ENCODE measurements around the gene PHRF1.

The PHRF1 gene

DNA sequence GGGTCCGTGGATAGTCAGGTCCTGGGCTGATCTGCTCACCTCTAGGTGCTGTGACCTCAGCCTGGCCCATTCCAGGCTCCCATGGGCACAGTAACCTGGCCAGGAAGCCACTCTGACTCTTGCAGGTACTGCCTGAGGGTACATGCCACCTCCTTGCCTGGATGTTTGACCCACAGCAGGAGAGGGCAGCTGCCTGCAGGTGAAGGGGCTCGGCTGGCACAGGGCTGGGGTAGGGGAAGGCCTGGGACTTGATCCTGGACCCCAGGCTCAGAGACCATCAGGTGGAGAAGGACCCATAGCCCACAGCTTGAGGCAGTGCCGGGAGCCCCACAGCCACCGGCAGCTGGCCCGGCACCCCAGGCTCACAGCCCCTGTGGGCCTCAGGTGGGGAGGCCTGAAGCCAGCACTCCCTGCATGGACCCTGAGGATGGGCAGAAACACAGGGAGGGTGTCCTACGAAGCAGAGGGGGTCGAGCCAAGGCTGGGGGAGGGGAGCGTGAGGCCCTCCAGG, 36.2 kb upstream of the PHRF1 start:
- DNase-seq = no peak

DNA sequence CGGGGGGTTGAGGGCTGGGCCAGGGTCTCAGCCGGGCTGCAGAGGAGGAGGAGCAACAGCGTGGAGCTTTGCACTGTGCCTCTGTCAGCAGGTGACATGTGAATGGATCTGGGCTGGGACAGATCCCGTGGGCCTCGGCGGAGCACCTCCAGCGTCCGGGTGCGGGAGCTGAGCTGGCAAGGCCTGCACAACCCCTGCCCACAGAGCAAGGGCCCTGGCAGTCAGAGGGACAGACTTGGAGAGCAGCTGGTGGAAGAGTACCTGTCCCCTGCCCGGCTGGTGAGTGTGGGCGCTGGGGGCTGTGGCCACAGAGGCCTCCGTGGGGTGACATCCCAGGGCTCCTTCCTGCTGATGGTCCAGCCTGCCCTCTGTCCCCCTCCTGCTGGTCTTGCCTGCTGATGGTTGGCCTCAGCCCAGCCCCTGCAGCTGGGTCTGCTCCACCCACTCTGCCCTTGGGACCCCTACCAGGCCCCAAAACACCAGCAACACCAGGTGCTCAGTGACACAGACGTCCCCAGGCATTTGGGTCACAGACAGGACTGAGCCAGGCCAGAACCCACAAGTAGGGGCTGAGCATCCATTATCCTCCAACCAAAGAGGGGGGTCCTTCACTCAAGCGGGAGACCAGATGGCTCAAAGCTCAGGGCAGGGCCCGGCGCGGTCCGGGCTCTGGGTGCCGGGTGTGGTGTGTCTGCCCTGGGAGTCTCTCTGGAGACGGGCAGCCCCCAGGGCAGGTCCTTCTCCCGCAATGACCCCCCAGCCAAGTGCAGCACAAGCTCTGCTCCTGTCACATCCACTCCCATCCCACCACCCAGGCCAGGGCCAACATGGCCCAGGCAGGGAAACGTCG, 35.5 kb upstream of the PHRF1 start:
- no peak for DNase-seq

DNA sequence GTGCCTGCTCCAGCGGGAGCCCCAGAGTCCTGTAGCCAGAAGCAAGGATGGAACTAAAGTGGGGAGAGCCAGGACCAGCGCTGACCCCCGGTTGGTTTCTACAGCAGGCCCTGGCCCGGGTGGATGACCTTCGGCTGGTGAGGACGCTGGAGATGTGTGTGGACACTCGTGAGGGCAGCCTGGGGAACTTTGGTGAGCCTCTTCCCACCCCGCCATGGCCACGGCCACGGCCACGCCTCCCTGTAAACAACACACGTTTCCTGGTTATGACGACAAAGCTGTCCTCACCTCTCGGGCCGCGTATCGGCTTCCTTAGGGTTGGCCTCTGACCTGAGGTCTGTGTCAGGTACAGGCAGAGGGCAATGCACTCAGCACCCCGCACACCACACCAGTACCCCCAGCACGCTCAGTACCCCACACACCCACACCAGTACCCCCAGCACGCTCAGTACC, 34.8 kb upstream of the PHRF1 start:
- no peak for DNase-seq

DNA sequence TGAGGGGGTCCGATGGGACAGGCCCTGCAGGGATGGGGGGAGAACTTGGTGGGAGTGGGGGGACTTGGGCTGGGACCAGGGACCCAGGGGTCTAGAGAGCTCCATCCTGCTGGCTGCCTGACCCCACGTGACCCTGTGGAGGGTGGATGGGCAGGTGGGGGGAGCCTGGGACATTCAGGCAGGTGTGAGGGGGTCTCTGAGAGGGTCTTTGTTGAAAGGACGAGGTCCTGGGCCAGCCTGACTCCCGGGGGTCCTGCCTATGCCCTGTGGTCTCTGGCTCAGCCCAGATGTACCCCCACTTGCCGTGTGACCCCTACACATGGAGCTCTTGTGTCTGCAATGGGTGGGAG, 31.5 kb upstream of the PHRF1 start:
- no peak for DNase-seq

GRCh38 chr11:545171-545570, 31.1 kb upstream of the PHRF1 start:
- DNase-seq = no peak

DNA sequence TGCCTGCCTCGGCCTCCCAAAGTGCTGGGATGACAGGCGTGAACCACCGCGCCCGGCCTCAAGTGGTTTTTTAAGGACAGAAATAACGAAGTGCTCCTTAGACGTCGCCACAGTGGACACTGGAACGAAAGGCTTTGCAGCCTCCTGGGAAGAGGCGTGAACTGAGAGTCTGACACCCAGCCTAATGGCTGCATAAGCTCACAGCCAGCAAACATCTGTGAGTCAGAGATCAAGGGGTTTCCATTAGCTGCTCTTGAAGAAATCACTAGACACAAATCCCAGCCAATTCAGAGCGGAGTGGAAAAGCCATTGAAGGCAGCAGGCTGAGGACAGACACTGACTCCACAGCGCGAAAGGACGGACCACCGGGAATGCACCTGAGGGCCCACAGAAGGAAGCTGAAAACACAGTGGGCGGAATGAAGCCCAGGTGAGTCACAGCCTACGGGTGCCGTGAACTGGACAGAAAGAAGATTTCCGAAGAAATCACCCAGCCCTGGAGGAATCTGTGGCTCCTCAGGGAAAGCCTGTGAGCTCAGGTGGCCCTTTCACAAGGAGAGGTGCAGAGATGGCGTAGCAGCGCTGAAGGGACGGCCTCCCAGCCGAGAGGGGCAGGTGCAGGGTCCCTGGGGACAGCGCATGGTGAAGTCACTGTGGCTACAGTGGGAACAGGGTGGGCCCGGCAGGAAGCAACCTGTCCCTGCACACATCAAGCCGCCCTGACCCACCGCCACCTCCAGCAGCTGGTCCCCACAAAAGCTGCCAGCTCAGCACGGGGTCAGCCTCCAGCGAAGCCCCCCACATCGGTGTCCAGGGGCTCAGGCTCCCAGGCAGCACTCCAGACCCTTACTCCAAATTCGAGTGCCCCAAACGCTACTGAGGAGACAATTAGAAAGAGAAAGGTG, 27.3 kb upstream of the PHRF1 start:
- no peak for DNase-seq

- DNase-seq = no peak
Measured at GRCh38 chr11:550021-550745, 26.1 kb upstream of the PHRF1 start.

DNA sequence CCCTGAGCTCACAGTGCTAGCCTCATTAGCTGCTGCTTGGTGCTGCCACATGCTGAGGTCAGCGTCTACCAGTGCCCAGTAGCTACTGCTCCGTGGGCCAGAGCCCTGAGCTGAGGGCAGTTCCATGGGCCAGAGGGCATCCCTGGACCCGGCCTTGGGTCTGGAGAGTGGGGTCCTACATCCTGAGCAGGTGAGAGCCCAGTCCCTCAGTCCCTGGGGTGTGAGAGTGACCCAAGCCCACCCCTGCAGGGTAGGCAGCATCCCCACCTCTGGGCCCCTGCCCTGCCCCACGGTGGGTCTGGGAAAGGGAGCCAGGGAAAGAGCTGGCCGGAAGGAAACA, 25.6 kb upstream of the PHRF1 start:
- no peak for DNase-seq

- DNase-seq = no peak
Measured at GRCh38 chr11:551131-551530, 25.1 kb upstream of the PHRF1 start.

DNA sequence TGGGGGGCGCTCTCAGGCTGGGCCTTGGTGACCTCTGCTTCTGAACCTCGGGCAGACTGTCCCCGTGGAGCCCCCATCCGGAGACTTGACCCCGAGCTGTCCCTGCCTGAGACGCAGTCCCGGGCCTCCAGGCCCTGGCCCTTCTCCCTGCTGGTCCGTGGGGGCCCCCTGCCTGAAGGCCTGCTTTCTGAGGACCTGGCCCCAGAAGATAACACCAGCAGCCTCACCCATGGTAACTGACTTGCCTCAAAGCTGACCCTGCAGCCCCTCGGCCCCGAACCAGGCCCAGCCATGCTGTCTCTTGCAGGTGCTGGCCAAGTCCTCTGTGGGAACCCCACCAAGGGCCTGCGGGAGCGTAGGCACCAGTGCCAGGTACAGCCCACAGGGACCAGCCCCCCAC, 24.7 kb upstream of the PHRF1 start:
- DNase-seq = no peak

DNA sequence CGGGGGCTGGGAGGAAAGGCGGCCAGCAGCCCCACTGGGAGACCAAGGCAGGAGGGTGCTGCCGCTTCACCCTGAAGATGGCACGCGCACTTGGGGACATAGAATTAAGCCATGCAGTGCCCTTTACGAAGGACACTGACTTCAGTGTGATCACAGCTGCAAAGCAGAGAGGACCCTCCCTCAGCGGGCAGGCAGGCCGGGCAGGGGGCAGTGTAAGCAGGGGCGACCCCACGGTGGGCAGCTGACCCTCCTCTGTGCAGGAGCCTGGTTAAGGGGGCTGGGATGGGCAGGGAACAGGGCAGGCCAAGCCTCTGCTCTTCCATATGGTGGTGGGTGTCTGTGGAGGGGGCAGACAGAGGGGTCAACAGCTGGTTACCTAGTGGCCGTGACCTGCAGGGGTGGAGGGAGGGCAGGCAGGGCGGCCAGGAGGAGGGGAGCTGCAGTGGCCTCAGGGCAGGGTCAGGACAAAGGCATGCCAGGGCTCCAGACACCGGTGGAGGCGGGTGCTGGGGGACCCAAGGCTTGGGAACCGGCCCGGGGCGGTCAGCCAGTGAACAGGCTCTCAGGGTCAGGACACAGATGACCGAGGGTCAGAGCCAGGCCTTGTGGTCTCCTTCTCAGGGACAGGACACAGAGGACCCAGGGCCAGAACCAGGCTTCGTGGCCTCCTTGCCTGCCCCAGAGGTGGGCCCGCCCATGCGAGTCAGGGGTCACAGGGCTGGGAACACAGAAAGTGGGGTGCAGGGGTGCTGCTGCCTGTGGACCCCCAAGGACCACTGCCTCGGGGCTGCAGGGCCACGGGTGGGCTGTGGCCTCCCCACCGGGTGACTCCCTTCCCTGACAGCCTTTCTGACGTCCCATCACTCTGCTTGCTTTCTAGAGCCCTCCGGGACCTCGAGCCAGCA, 22.9 kb upstream of the PHRF1 start:
- no peak for DNase-seq

DNA sequence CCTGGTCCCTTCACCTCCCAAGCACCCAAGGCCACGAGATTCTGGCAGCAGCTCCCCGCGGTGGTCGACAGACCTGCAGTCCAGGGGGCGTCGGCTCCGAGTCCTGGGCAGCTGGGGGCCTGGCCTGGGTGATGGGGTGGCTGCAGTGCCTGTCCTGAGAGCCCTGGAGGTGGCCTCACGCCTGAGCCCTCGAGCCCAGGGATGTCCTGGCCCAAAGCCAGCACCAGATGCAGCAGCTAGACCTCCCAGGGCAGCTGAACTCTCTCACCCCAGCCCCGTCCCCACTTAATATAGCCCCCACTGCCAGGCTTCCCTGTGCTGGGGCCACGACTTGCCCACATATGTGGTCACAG, 22.3 kb upstream of the PHRF1 start:
- no peak for DNase-seq

- peak; percentile 84 for DNase-seq
Measured at GRCh38 chr11:554428-555226, 21.6 kb upstream of the PHRF1 start.

DNA sequence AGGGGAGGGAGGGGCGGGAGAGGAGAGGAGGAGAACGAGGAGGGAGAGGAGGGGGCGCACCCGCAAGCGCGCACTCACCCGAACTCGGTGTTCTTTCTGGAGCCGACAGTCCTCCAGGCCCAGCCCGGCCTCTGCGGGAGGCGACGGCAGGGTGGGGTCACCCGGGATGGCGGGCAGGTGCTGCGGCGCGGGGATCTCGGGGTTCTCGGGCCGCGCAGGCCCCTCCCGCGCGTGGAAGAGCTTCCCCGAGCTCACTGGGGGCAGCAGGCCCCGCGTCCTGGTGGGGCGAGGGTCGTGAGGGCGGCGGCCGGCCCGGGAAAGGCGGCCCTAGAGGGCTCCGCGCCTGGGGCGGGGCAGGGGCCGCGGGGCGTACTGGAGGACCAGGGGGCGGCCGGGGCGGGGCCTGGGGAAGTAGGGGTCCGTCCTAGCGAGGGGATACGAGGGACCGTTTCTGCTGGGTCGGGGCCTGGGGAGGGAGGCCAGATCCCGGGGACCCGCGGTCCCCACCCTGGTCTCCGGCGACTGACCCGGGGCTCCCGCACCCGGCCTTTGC, 21.0 kb upstream of the PHRF1 start:
- no peak for DNase-seq

DNA sequence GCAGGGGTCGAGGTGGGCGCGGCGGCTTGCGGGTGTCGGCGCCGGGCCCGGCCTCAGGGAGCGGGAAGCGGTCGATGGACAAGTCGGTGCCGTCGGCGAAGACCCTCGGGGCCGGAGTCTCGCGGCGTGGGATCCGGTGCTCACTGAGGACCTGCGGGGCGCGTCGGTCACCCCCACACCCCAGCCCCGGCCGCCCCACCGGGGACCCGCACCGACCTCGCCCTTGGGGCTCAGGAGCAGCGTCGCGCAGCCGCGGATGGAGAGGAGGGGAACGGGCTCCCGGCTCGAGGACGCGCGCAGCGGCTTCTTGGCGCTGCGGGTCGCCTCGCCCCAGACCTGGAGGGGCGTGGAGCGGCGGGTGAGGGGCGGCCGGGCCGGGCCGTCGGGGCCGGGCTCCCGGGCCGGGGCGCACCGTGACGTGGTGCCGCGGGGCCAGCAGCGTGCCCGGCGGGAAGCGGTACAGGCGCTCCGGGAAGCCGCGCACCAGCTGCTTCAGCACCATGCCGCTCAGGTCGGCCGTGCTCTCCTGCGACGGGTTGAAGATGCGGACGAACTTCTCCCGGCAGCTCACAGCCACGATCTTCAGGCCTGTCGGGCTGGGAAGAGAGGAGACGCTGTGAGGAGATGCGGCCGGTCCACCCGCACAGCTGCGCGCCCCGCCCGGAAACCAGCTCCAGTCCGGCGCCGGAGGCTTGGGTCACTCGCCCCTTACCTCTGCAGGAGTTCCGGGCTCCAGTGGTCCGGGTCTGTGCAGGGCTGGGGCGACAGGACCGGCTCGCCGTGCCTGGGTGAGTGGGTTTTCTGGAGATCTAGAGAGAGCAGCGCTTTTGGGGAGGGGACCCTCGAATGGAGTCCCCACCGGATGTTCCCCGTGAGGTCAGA, 20.2 kb upstream of the PHRF1 start:
- no peak for DNase-seq

DNA sequence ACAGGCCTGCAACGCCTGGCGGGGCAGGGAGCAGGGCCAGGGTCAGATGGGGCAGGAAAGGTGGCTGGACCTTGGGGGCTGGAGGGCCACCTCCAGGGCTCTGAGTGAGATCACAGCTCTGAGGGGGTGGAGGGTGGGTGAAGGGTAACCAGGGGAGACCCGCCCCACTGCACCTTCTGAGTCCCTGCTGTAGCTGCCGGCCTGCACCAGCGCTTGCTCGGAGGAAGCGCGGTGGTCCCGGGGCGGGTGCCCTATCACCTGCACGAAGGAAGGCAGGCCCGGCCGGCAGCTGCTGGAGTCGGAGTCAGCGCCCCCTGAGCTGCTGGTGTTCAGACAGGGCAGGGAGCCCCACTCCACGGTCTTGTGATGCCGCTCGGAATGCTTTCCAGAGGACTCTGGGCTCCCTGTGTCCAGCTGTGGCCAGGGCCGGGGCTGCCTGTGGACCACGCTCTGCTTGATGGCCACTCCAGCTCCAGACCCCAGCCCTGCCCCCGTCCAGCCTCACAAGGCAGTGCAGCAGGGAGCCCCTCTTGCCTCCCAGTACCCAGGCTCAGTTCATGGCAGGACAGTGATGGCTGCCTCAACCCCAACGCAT, 19.5 kb upstream of the PHRF1 start:
- no peak for DNase-seq

GRCh38 chr11:557328-558132, 18.7 kb upstream of the PHRF1 start:
- DNase-seq = no peak

DNA sequence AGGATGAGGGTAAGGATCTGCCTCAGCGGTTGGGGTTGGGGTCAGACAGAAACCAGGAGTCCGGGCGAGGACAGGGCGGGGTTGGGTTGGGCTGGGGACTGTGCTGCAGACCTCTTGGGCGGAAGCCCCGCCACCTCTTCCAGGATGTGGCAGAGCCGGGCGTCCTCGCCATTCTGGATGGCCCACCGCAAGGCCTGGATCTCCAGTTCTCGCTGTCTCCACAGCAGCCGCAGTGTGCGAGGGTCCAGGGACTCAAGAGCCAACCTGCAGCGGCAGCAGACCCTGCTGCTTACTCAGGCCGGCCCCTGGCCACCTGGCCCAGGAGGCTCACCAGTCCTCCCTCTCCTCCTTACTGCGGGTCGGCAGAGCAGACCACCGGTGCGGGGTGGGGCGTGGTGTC, 17.8 kb upstream of the PHRF1 start:
- DNase-seq = no peak
